Activated CD4-positive, alpha-beta T cell treated with anti-CD3 and anti-CD28 coated beads, Interleukin-2, amount 50 U/mL, for 1 hour (primary cell): Measurements from ENCODE around the gene FREY1.
A peak's percentile ranks its signal among the peaks of the same experiment; 100 is the strongest.

Source experiments
- DNase-seq: peaks from one replicate; pipeline ENCODE4 v3.0.0-alpha.2; 2020

The FREY1 gene

DNA sequence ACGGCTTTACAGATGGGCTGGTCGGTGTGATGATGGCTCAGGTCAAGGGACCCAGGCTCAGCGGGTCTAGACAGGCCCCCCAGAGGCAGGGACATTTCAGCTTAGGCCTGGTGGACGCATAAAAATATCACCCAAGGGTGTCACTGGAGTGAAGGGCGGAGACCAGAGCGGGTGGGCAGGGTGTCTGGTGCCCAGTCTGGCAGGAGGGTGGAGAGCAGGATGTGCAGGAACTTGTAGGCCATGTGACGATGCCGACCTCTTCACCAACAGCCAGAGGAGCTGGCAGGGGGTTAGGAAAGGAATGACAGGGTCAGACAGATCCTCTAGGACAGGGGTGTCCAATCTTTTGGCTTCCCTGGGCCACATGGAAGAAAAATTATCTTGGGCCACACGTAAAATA lies 17.1 kb downstream of the FREY1 start:
- DNase-seq: no peak

- DNase-seq: no peak
These were observed 17.5 kb downstream of the FREY1 start for GRCh38 chr11:45889555-45889954.

- DNase-seq: no peak
These were observed 19.5 kb downstream of the FREY1 start for GRCh38 chr11:45887587-45887986.

GRCh38 chr11:45886816-45887520 lies 20.1 kb downstream of the FREY1 start:
- DNase-seq: no peak

- no peak for DNase-seq
These were observed 20.9 kb downstream of the FREY1 start for GRCh38 chr11:45885921-45886721.

DNA sequence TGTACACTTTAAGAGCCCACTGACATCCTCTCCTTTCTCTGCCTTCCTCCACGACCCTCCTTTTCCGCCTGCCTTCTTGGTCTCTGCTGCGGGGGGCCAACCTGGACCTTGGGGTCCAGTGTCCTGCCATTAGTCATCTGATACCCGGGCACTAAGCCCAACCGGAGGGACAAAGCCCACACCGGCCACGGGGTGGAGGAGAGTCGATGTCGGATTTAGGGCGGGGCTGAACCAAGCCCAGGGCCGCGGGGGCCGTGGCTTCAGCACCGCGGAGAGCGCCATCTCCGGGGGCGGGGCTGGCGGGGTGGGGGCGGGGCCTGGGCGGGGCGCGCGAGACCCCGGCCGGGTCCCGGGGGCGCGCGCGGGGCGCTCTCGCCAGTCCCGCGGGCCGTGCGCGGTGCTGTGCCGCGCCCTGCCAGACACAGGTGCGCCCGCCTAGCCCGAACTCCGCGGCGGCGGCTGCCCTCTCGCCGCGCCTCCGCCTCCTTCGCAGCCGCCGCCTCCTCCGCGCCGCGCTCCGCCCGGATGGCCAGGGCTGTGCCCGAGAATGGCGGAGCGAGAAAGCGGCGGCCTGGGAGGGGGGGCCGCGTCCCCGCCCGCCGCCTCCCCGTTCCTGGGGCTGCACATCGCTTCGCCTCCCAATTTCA lies 21.7 kb downstream of the FREY1 start, which contains the start of gene MAPK8IP1:
MAPK8IP1 (plus strand) TSS at position 378 of the 647 bp plus-strand sequence; CDS start at position 548, 170 bp downstream.
- DNase-seq: peak; percentile 57

GRCh38 chr11:45884596-45885185 lies 22.4 kb downstream of the FREY1 start:
- DNase-seq: no peak

DNA sequence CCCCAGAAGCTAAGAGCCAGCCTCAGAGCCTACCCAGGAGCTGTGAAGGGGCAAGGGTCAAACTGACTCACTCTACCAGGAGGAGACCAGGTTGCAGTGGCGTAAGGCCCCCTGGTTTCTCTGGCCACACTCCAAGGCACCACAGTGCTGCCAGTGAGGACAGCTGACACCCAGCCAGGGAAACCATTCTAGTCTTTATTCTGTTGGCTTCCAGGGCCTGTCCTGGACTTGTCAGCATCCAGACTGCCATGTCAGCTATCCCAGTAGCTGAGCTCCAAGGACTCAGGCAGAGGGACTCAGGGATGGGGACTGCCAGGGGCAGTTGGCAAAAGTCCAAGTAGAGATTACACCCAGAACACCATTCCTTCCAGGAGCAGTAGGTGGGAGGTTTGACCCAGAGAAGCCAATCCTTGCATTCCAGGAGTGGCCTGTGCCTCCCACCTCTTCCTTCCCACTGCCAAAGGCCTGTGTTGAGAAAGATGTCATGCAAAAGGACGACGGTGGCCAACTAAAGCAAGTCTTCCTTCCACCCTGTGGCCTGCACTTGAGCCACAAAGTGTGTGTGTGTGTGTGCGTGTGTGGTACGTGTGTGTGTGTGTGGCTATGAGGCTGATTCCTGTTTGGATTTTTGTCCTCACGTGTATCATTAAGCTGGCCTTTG lies 25.2 kb downstream of the FREY1 start:
- DNase-seq: no peak

DNA sequence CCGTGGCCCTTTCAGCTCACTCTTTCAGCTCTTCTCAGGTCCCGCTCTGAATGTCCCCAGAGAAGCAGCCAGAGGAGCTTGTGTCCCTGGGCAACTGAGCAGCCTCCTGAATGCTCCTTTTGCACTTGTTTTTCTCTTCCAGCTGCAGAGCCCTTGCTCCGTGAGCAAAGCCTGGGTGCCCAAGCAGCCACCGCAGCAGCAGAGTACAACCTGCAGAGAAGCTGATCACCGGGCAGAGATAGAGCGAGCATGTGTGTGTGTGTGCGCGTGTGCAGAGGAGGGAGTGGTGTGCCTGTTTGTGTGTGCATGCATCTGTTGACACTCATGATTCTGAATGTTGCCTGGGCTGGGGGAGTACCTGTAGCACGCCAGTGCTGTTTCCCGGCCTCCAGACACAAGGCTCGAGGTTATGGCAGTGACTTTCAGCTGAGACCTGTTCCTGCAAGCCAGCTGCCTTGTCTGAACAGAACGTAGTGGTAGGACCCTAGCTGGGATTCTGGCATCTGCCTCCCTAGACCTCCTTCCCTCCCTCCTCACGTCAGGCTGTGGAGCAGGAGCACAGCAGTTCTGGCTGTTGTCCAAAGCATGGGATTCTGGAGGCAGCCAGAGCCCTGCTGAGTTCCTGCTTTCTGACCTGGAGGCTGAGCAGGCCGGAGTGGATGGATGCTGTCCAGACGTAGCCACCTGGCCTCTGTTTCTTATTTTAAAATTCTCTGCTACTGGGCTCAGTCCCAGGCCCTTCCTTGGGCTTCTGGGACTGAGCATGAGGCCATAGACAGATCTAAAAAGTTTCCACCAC lies 26.1 kb downstream of the FREY1 start:
- DNase-seq: no peak

DNA sequence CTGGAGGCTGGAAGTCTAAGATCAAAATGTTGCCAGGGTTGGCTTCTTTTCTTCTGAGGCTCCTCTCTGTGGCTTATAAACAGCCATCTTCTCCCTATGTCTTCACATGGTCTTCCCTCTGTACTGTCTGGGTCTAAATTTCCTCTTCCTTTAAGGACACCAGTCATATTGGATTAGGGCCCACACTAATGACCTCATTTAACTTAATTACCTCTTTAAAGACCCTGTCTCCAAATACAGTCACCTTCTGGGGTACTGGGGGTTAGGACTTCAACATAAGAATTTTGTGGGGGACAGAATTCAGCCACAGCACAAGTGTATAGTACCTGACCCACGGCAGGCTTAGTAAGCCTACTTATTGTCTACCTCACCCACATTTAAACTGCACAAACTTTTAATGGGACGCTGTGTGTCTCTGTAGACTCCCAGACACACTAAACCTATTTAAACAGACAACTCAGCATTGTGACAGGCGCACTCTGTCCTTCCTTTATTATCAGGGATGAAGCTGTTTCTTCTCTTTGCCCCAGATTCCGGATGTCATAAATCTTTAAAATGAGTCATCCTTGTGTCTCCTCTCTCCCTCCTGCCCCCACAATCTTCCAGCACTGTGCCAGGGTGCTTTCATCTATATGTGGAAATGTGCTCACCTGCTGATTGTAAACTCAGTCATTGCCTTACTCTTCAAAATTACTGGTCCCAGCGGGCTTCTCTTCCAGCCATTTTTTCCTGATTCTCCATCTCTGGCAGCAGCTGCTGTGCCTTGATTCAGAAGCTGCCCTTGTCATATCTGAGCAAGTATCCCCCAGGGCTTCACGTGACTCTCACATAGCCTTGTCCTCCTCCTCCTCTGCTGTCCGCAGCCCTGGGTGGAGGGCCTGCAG lies 27.0 kb downstream of the FREY1 start:
- no peak for DNase-seq

- no peak for DNase-seq
These were observed 29.2 kb downstream of the FREY1 start for GRCh38 chr11:45877845-45878244.

GRCh38 chr11:45877221-45877620 lies 29.9 kb downstream of the FREY1 start:
- no peak for DNase-seq

GRCh38 chr11:45876401-45876800 lies 30.7 kb downstream of the FREY1 start:
- DNase-seq: no peak

- DNase-seq: peak; percentile 31
These were observed 34.3 kb downstream of the FREY1 start for GRCh38 chr11:45872651-45873356.

GRCh38 chr11:45871638-45872037 lies 35.4 kb downstream of the FREY1 start:
- no peak for DNase-seq

- no peak for DNase-seq
These were observed 36.4 kb downstream of the FREY1 start for GRCh38 chr11:45870706-45871105.

- no peak for DNase-seq
These were observed 37.5 kb downstream of the FREY1 start for GRCh38 chr11:45869551-45869950.

DNA sequence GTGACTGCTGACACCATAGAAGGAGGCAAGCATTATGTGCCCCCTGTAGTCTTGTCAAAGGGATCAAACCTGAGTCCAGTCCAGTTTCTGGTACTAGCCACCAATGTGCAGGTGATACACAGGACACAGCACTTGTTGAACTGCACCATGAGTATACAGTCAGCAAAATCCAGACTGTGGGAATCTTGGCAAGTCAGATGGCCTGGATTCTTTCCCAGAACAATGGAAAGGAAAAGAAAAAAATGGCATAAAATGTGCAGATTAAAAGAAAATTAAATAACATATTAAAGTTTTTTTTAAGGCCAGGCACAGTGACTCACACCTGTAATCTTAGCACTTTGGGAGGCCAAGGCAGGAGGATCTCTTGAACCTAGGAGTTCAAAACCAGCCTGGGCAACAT lies 43.0 kb downstream of the FREY1 start:
- DNase-seq: no peak

- DNase-seq: no peak
These were observed 46.1 kb downstream of the FREY1 start for GRCh38 chr11:45860764-45861510.
